NAMALWA (cell line): ENCODE data around the gene HACD1.

Experiments
- DNase-seq: peaks from one replicate; pipeline ENCODE4 v3.0.0-alpha.2; 2015; ENCODE audit warnings: low spot score

The HACD1 gene, protein sequence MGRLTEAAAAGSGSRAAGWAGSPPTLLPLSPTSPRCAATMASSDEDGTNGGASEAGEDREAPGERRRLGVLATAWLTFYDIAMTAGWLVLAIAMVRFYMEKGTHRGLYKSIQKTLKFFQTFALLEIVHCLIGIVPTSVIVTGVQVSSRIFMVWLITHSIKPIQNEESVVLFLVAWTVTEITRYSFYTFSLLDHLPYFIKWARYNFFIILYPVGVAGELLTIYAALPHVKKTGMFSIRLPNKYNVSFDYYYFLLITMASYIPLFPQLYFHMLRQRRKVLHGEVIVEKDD

DNA sequence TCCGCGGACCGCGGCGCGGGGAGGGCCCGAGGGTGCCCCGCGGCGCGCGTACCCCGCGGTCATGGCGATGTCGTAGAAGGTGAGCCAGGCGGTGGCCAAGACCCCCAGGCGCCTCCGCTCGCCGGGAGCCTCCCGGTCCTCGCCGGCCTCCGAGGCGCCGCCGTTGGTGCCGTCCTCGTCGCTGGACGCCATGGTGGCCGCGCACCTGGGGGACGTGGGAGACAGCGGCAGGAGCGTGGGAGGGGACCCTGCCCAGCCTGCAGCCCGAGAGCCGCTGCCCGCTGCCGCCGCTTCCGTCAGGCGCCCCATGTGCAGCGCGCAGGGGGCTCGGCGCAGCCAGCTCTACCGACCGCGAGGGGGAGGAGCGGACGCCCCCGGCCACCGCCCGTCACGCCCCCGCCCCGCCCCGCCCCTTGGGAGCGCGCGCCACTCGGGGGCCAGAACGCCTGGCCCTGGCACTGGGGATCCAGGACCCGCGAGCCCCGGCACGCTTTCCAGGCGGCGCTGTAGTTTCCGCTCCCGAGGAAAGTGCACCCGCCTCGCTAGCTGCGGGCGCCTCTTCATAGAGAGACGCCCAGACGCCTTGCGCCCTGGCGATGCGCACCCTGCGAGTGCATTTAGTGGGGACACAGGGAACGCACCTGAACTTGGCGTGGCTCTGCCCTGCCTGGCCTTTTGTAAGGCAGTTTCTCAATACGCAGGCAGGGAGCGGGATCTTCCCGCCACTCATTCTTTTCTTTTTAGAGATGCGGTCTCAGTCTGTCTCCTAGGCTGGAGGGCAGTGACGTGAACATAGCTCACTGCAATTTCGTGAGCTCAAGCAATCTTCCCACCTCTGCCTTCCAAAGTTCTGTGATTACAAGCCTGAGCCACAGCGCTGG, at the start of gene HACD1:
Gene HACD1, minus strand, starts transcription at position 344 of the 881 bp plus-strand sequence. Its CDS starts 35 bp downstream, at position 309.
- no peak for DNase-seq

DNA sequence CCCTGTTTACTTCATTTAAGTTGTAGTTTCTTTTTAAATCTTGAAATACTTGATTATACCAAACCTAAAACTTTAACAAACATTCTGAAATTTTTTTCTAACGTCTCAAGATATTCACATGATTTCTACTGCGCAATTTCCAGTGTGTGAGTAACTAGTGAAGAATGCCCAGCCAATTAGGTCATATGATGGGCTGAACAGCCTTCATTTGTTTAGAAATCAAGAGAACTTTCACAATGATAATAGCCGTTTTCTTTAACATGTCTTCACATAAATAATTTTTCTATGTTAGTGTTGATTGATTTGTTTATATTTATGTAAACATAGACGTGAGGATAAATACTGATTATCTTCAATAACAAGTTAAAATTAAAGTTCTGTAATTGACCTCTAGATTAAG, 48.6 kb upstream of the HACD1 start:
- DNase-seq, result no peak

DNA sequence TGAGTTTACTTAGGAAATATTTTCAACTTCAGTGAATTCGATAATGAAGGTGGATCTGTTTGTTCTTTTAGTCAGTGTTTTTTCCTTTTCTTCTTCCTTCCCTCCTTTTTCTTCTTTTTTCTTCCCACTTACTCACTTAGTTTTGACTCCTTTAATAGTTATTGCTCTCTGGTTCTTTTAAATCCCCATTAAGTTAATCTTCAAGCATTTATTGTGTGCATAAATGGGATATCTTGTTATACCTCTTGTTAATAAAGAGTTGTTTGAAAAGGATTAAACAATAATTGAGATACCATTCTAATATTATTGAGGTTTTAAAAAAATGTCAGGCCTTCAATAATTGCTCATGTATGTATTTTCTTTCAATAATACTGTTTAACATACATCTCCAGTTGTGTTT, 46.3 kb upstream of the HACD1 start:
- DNase-seq, result no peak

DNA sequence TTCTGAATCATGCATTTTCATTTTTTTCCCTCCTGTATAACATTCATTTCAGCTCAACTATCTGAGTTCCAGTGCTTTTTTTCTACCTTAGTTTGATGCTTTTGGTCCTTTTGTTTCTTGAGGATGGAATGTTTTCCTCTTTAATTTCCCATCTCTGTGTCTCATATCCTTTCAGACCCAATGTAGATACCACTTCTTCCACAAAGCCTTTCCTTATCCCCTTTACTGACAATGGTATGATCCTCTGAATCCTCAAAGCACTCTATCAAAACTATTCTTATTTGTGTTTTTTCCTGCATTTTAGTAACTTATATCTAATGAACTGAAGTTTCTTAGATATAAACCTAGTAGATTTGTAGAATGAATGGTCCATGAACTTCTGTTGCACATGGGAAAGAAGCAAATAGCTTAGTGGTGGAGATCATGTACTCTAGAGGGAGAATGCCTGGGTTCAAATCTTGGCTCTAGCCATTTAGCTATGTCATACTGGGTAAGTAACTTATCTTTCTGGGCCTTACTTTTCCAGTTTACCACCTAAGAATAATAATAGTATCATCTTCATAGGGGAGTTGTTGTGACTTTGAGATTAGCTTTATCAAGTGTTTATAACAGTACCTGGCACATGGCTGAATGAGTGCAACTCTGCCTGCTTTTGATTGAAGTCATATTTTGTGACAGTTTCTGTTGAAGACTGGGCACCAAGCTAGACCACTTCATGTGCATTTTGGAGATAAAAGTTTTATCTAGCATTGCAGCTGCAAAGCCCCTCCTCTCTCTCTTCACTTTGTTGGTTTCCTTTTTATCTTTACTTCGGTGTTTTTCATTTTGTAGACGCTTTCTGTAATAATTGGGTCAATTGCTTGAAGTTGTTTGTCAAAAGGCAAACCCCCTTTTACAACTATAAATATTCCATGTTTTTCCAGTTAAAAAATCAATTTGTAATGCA, 45.3 kb upstream of the HACD1 start:
- no peak for DNase-seq

DNA sequence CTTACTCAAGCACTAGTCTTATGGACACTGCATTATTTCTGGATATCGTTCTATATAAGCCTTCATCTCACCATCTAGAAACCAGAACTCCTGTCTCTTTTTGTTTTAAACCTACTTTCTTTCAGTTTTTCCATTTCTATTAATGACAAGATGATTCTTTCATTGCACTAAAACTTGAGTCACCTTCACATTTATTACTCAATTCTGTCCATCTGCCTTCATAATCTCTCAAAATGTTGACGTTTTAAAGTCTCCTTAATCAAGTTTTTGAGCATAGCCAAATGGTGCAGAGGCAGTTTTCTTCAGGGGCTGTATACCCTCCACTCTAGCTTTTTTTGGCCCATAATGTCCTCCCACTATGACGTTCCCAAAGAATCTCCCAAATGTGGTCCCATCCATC, 44.3 kb upstream of the HACD1 start:
- DNase-seq, result no peak

DNA sequence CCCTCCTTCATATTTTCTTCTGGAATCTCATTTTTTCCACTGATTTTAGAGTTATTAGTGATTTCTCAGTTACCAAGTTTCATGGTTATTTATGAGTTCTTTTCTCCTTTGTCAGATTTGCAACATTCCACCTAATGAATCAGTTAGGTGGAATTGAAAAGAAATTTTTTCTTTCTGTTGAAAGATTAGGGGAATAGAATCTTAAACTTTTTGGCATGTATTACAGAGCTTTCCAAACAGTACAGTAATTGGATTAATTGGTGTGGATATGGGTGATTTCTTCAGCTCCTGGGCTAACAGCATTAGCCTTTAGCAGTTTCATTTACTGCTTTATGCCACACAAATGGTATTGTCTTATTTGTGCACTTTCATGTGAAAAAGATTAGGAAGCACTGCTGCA, 43.7 kb upstream of the HACD1 start:
- DNase-seq, result no peak

DNA sequence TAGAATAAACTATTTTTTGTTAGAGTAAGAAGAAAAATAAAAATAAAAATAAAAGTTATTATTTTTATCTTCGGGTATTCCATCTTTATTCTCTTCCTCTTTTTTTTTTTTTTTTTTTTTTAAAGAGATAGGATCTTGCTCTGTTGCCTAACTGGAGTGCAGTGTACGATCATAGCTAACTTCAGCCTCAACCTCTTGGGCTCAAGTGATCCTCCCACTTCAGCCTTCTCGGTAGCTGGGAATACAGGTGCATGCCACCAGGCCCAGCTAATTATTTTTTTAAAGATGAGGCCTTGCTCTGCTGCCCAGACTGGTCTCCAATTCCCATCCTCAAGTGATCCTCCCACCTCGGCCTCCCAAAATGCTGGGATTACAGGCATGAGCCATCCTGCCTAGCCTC, 42.2 kb upstream of the HACD1 start:
- DNase-seq, result no peak

DNA sequence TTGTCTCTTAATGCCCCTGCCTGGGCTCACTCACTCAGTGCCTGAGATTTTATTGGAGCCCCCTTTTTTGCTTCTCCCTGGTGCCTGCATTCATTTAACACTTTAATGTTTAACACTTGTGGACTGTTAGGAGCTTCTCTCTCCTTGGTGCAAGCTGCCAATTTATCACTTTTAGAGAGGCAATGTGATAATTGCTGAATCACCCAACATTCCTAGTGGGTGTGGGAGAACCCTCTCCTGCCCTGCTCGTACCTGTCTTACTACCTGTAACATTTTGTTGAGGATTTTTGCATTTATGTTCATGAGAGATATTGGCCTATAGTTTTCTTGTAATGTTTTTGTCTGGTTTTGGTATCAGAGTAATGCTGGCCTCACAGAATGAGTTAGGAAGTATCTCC, 39.9 kb upstream of the HACD1 start:
- DNase-seq, result no peak

DNA sequence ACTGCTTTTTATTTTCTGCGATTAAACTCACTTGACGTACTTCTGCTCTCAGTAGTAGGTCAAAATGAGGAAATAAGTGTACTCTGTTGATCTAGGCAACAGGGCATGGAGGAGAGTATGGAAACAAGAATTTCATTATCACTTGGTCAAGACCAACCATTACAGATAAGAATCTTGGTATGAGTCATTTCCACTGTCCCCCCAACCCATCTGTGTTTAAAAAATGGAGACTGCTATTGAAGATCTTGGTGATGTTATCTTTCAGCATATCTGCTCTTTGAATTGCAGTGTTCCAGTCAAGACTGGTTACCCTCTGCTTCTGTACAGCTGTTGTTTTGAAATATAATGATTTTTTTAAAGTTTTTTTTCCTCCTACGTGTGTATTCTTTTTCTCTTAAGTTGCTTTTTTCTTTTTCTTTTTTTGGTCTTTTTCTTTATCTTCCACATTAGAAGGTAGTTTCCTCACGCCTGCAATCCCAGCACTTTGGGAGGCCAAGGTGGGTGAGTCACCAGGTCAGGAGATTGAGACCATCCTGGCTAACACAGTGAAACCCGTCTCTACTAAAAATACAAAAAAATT, 38.5 kb upstream of the HACD1 start:
- DNase-seq, result peak; percentile 8

DNA sequence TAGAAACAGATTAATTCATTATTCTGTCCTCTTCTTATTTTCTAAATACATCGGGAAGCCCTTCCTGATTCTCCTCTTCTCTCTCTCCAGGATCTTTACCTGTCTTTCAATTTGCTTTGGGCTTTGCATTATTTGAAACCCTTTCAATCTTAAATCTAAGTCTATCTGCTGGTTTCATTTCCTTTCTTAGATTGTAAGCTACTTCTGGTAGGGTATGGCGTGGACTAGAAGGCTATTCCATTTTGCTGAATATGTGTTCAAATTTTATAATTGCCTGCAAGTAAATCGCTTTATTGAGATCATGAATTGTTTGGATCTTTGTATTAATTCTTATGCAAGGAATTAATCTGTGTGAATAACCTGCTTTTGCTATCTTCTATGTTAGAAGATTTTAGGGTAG, 37.8 kb upstream of the HACD1 start:
- DNase-seq, result no peak

DNA sequence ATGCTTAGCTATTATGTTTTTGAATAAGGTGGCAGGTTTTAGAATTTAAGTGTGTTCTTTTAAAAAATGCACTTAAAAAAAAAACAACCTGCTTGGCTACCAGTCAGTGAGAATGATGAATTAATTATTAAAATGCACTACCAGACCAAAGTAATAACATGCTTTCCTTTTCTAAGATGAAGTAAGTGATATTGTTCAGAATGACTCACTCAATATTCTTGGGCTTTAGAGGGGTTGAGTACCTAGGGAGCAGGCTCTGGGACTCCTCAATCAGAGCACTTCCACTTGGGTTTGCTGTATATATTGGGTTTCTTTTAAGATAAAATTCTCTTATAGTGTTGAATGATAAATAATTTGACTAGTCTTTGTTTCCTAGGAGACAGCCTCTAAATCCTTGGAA, 35.4 kb upstream of the HACD1 start:
- no peak for DNase-seq

DNA sequence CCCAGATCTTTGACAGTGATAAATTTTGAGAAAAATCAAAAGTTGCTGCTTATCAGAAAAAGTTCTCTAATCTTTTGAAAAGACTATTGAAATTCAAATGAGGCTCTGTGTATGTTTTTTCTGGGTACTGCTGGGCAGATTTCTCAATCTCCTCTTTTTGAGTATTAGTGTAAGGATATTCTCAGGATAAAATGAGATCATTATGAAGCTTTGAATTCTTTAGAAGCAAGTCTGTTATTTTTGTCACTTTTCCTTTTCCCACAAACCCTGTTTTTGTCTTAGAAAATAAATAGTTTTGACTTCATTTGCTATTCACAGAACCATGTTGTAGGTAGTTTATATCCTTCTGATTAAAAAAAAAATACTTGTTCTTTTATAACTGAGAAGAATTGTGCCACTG, 34.7 kb upstream of the HACD1 start:
- DNase-seq, result no peak

DNA sequence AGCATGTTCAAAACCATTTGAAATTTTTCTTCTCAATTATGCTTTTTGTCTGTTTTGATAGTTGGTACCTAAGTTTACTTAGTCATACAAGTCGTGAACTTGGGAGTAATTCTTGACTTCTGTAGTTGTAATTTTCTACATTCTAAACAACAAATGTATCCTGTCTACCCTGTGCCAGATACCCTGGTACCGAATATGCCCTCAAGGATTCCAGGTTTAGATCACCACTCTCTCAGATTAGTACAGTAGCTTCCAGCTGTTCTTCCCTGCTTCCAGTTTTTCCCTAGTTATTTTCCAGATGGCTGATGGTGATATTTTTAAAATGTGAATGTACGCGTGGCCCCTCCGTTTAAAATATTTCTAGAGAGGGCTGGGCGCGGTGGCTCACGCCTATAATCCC, 33.2 kb upstream of the HACD1 start:
- DNase-seq, result no peak

DNA sequence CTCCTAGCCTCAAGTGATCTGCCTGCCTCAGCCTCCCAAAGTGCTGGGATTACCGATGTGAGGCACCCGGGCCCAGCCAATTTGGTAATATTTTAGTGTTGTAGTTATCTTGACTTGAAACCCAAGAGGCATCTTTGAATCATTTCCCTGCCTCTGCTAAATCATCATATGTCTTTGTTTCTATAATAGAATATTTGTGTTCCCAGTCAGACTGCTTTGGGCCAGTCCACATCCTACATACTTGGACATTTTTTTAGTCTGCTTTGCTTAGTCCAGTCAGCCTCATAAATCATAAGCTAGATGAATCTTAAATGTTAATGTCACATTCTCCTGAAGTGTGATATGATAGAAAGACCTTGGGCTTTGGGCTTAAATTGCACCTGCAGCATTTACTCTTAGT, 32.7 kb upstream of the HACD1 start:
- no peak for DNase-seq

DNA sequence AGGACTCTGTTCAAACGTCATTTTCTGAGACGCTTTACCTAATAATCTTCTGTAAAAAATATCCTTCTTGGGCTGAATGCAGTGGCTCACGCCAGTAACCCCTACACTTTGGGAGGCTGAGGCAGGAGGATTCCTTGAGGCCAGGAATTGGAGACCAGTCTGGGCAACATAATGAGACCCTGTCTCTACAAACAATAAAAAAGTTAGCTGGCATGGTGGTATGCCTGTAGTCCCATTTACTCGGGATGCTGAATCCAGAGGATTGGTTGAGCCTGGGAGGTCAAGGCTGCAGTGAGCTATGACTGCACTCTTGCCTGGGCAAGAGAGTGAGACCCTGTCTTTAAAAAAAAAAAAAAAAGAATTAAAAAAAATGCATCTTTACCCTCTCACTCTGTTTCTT, 31.9 kb upstream of the HACD1 start:
- DNase-seq, result no peak

DNA sequence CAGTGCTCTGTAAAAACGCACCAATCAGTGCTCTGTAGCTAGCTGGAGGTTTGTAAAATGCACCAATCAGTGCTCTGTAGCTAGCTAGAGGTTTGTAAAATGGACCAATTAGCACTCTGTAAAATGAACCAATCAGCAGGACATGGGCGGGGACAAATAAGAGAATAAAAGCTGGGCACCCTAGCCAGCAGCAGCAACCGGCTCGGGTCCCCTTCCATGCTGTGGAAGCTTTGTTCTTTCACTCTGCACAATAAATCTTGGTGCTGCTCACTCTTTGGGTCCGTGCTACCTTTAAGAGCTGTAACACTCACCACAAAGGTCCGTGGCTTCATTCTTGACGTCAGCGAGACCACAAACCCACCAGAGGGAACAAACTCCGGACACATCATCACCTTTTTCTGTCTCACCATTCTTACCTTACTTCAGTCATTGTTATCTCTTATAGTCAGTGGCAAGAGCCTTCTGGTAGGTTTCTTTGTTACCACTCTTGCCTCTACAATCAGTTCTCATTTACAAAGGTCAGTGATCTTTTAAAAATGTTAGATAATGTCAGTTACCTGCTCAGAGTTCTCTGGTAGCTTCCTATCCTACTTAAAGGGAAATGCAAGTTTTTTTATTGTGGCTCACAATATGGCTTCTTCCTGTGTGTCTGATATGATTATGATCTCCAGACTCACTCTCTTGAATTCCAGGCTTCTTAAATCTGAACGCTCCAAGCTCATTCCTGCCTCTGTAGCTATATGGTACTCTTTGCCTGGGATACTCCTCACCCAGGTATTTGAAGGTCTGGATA, 31.3 kb upstream of the HACD1 start:
- no peak for DNase-seq

DNA sequence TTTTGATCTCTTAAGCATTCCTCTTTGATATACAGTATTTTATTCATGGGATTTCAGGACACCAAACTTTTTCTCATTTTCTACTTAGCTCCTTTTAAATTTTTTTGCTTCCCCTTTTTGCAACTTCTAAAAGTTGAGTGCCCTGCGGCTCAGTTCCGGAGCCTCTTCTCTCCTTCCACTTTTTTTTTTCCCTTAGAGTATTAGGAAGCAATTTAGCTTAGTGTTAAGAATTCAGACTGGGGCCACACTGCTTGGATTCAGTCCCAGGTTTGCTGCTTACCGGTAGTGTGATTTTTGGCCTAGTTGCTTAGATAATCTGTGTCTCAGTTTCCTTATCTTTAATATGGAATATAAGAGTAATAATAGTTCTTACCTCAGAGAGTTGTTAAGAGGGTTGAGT, 30.2 kb upstream of the HACD1 start:
- no peak for DNase-seq

DNA sequence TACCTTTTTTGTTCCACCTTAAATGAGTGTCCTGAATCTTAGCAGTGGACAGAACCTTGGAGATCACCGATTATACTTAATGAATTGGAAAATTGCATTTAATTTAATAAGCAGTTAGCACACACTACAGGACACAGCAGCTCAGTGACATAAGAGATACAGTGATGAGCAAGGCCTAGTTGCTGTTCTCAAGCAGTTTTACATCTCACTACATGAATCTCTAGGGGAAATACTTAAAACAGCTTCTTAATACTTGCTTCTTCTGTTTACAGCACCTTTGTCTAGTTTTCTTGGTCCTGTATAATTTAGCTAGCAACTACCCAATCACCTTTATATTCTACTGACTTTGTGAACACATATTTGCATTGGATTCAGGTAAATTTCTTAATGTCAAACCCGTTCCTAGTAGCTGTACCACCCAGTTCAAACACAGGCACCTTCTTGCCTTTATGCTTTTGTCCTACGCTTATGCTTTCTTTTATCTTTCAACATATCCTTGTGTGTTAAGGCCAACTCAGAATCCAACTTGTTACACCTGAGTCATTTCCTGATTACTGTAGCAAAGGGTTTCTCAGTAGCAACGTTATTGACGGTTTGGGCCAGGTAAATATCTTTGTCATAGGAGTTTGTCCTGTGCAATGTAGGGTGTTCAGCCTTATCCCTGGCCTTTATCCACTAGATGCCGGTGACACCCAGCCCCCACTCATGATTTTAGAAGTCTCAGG, 28.6 kb upstream of the HACD1 start:
- no peak for DNase-seq

DNA sequence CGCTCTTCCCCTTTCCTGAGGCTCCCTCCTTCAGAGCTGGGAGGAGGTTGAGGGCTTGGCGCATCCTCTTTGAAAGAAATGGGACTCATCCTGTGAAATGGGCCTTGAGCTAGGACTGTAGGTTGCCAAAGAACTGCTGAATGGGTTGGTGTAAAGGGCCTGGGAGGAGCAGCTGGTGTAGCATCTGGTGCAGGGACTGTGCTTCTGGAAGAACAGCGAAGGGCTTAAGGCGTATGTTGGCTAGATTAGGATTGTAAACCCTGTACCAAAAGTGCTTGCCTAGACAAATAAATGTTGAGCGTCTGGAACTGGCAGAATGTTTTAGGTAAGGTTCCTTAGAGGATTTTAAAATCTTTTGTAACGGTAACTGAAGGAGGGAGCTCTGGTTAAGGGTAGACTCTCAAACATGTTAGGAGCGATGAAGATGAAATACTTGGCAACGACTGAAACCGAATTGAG, 27.3 kb upstream of the HACD1 start:
- no peak for DNase-seq

DNA sequence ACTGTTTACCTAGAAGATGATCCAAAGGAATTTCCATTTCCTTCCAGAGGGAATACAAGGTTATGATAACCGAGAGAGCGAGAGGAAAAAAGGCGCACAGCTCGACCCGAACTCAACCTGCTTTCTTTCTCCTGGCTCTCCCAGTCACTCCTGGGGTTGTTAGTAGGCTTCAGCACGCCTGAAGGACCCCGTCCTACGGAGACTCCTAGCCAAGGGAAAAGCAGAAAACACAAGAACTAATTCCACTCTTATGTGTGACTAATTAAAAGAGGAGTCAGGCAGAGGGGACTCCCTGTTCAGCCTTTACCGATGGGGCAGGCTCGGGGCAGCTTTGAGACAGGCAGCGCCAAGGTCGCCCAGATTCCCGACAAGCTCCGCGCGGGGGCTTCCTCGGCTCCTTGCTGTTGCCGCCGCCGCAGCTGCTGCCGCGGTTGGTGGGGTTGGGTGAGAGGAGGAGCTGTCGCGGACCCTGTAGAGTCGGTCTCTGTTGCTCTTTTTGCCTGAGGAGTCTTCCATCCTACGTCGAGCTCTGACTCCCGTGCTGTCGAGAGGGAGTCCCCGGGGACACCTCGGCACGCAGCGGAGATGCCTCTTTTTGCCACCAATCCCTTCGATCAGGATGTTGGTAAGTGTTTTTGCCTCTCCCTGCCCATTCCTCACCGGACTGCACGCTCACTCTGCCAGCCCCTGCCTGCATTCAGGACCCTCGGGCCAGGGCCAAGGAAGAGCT, 26.7 kb upstream of the HACD1 start, which contains the start of gene STAM:
Gene STAM, plus strand, starts transcription at position 397 of the 730 bp plus-strand sequence. Its CDS starts 189 bp downstream, at position 586.
- DNase-seq, result peak; percentile 94
